Measurements from ENCODE around the gene MFNG.

MFNG gene

DNA sequence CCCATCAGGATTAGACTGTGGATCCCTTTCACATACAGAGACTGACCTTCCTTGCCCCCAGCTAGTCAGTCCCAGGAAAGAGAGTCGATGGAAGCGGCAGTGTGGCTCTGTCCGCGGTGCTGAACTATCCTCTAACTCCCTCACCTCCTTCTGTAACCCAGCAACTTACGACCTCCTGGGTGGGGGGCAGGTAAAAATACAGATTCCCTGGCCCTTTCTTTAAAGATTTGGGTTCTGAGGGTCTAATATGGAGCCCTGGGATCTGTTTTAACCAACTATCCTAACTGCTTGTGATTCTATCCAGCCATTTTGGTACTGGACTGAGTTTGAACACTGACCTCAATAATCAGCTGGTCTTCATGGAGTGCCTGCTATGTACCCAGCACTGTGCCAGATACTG, 23.2 kb downstream of the MFNG start (continued):
- TF ChIP-seq ZIC2 (tag by site-specific recombination; IDR thresholded peaks at IDR 0.05) (no peak), ZNF37A (tag by site-specific recombination; IDR thresholded peaks at IDR 0.05) (no peak), ZNF121 (tag by site-specific recombination; IDR thresholded peaks at IDR 0.05) (no peak), ZNF280C (tag by site-specific recombination; IDR thresholded peaks at IDR 0.05) (no peak), TCF7L2 (IDR thresholded peaks at IDR 0.05; ENCODE audit: borderline replicate concordance, low read depth, low read length) (no peak), ZNF473 (tag by site-specific recombination; IDR thresholded peaks at IDR 0.05) (no peak), KLF8 (tag by site-specific recombination; IDR thresholded peaks at IDR 0.05) (no peak), ZNF549 (tag by site-specific recombination; IDR thresholded peaks at IDR 0.05) (no peak), ZNF677 (tag by site-specific recombination; IDR thresholded peaks at IDR 0.05) (no peak)

GRCh38 chr22:37462436-37462835, 23.7 kb downstream of the MFNG start:
- Histone ChIP-seq H3K36me3 (ENCODE audit: control insufficient read depth in 2 of 2, insufficient read depth in 1 of 2, low read length in 2 of 2) (no peaks in the 10 kb centered on the region), H3K9me3 (ENCODE audit: control insufficient read depth, insufficient read depth, low read depth, low read length) (no peaks in the 10 kb centered on the region), H3K27ac (ENCODE audit: extremely low read depth, low read depth, low read length) (no peak overlapping the region), H3K4me3 (ENCODE audit: low read depth, low read length) (no peak overlapping the region), H3K4me1 (ENCODE audit: control insufficient read depth, insufficient read depth, low read length) (no peaks in the 10 kb centered on the region)
- TF ChIP-seq ZNF645 (tag by site-specific recombination; IDR thresholded peaks at IDR 0.05): no peak
- no peak for TF ChIP-seq ZNF423 (tag by site-specific recombination; IDR thresholded peaks at IDR 0.05)
- CTCF ChIA-PET: interaction anchor here (0.7 to 2.9 kb wide), 7 partner anchors 10 to 342 kb away, joined by 3 to 16 read pairs (median 3); no protein-coding TSS in a partner anchor
- POLR2A ChIA-PET: interaction anchor here (1.0 kb wide), 1 partner anchor 31 kb away, joined by 3 read pairs; no protein-coding TSS in a partner anchor

DNA sequence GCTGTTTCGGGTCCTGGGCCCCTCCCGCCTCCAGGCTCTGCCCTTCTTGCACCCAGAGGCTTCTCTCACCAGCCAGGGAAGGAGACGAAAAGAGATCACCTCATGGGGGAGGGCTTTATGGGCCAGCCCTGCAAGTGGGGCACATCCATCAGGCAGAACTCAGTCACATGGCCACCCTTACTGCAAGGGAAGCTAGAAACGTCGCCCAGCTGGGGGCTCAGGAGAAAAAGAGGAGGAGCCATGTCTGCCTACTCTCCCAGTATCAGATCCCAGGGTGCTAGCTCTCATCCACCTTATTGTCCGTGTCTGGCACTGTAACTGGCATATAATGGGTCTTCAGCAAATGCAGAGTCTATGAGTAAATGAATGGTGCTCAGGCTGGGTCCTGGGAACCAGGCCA, 24.2 kb downstream of the MFNG start:
- TF ChIP-seq GLIS1 (tag by site-specific recombination; IDR thresholded peaks at IDR 0.05): peak; percentile 38; the same call in 1 of the 2 replicates
- no peak for TF ChIP-seq BCL11A (tag by site-specific recombination; IDR thresholded peaks at IDR 0.05; ENCODE audit: low read depth)
- Histone ChIP-seq H3K36me3 (ENCODE audit: control insufficient read depth in 2 of 2, insufficient read depth in 1 of 2, low read length in 2 of 2) (no peaks in the 10 kb centered on the region), H3K9me3 (ENCODE audit: control insufficient read depth, insufficient read depth, low read depth, low read length) (no peaks in the 10 kb centered on the region), H3K4me3 (ENCODE audit: low read depth, low read length) (no peak overlapping the region), H3K4me1 (ENCODE audit: control insufficient read depth, insufficient read depth, low read length) (no peaks in the 10 kb centered on the region), H3K27ac (ENCODE audit: extremely low read depth, low read depth, low read length) (no peak overlapping the region)
- ChIA-PET CTCF (interaction anchor here (0.7 to 2.9 kb wide), 6 partner anchors 11 to 341 kb away, joined by 3 to 16 read pairs (median 4); no protein-coding TSS in a partner anchor), POLR2A (no interaction called here)

GRCh38 chr22:37460684-37461083, 25.5 kb downstream of the MFNG start:
- Histone ChIP-seq H3K4me1 (ENCODE audit: control insufficient read depth, insufficient read depth, low read length) (no peaks in the 10 kb centered on the region), H3K36me3 (ENCODE audit: control insufficient read depth in 2 of 2, insufficient read depth in 1 of 2, low read length in 2 of 2) (no peaks in the 10 kb centered on the region), H3K9me3 (ENCODE audit: control insufficient read depth, insufficient read depth, low read depth, low read length) (no peaks in the 10 kb centered on the region), H3K4me3 (ENCODE audit: low read depth, low read length) (no peak overlapping the region), H3K27ac (ENCODE audit: extremely low read depth, low read depth, low read length) (no peak overlapping the region)
- no peak for TF ChIP-seq ZNF394 (tag by site-specific recombination; IDR thresholded peaks at IDR 0.05; ENCODE audit: borderline replicate concordance)
- TF ChIP-seq ZNF146 (tag by site-specific recombination; IDR thresholded peaks at IDR 0.05): peak; percentile 93
- CTCF ChIA-PET: no interaction called here
- POLR2A ChIA-PET: no interaction called here
